Activated naive CD4-positive, alpha-beta T cell treated with anti-CD3 and anti-CD28 coated beads, Interleukin-2, amount 50 U/mL, for 72 hours (primary cell): ENCODE results near the gene CCR5. TPM values are rescaled to one million over a fixed set of nuclear protein-coding genes. Genes with fewer than 3 reads are reported as not detected.
A peak's percentile ranks its signal among the peaks of the same experiment; 100 is the strongest.
"Not testable (repeated sequence)": the region's sequence is repeated elsewhere in the genome, so short reads cannot be mapped to it uniquely, and the experiment has no call there.

Experiments
- ATAC-seq, 2 donors: fragments of 150-1000 bp; cut with Tn5 transposase; 2 replicates each; pipeline ENCODE4 v1.10.0; 2021; ENCODE audit warnings: mild to moderate bottlenecking in 2 of 2, moderate library complexity in 2 of 2
- DNase-seq, 2 donors: peaks; one replicate each; pipeline ENCODE4 v3.0.0; 2021 to 2022; ENCODE audit warnings: low spot score in 2 of 2
- H3K27ac Mint-ChIP-seq, 2 donors: one replicate each; pipeline ENCODE4 v1.8.0; 2022; ENCODE audit warnings: mild to moderate bottlenecking in 2 of 2, mixed read lengths in 2 of 2
- H3K36me3 Mint-ChIP-seq, 2 donors: one replicate each; pipeline ENCODE4 v1.8.0; 2022; ENCODE audit warnings: mixed read lengths in 2 of 2
- H3K9me3 Mint-ChIP-seq, 2 donors: one replicate each; pipeline ENCODE4 v1.8.0; 2022; ENCODE audit warnings: mixed read lengths in 2 of 2
- total RNA-seq, 2 donors: library from RNA; stranded (reverse); gene quantifications; one replicate each; pipeline ENCODE4 v1.2.3, GENCODE V29; 2022

The CCR5 gene
- total RNA-seq, 2 donors from 2014 or later: 0.25 TPM; not detected in 1

DNA sequence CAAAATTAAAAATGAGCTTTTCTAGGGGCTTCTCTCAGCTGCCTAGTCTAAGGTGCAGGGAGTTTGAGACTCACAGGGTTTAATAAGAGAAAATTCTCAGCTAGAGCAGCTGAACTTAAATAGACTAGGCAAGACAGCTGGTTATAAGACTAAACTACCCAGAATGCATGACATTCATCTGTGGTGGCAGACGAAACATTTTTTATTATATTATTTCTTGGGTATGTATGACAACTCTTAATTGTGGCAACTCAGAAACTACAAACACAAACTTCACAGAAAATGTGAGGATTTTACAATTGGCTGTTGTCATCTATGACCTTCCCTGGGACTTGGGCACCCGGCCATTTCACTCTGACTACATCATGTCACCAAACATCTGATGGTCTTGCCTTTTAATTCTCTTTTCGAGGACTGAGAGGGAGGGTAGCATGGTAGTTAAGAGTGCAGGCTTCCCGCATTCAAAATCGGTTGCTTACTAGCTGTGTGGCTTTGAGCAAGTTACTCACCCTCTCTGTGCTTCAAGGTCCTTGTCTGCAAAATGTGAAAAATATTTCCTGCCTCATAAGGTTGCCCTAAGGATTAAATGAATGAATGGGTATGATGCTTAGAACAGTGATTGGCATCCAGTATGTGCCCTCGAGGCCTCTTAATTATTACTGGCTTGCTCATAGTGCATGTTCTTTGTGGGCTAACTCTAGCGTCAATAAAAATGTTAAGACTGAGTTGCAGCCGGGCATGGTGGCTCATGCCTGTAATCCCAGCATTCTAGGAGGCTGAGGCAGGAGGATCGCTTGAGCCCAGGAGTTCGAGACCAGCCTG, 984 bp downstream of the CCR5 start:
- no peak for DNase-seq
- H3K36me3 Mint-ChIP-seq: no peaks in the 10 kb centered on the region
- no peak for ATAC-seq
- H3K9me3 Mint-ChIP-seq: no peaks in the 10 kb centered on the region
- no peak overlapping the region for H3K27ac Mint-ChIP-seq

DNA sequence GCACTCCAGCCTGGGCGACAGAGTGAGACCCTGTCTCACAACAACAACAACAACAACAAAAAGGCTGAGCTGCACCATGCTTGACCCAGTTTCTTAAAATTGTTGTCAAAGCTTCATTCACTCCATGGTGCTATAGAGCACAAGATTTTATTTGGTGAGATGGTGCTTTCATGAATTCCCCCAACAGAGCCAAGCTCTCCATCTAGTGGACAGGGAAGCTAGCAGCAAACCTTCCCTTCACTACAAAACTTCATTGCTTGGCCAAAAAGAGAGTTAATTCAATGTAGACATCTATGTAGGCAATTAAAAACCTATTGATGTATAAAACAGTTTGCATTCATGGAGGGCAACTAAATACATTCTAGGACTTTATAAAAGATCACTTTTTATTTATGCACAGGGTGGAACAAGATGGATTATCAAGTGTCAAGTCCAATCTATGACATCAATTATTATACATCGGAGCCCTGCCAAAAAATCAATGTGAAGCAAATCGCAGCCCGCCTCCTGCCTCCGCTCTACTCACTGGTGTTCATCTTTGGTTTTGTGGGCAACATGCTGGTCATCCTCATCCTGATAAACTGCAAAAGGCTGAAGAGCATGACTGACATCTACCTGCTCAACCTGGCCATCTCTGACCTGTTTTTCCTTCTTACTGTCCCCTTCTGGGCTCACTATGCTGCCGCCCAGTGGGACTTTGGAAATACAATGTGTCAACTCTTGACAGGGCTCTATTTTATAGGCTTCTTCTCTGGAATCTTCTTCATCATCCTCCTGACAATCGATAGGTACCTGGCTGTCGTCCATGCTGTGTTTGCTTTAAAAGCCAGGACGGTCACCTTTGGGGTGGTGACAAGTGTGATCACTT, 2.0 kb downstream of the CCR5 start:
- ATAC-seq: no peak
- Mint-ChIP-seq H3K36me3 (no peaks in the 10 kb centered on the region), H3K27ac (no peak overlapping the region)

DNA sequence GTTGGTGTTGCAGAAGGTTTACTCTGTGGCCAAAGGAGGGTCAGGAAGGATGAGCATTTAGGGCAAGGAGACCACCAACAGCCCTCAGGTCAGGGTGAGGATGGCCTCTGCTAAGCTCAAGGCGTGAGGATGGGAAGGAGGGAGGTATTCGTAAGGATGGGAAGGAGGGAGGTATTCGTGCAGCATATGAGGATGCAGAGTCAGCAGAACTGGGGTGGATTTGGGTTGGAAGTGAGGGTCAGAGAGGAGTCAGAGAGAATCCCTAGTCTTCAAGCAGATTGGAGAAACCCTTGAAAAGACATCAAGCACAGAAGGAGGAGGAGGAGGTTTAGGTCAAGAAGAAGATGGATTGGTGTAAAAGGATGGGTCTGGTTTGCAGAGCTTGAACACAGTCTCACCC, 4.0 kb downstream of the CCR5 start:
- Mint-ChIP-seq H3K36me3 (no peaks in the 10 kb centered on the region), H3K9me3 (no peaks in the 10 kb centered on the region), H3K27ac (no peak overlapping the region)
- ATAC-seq (no peak), DNase-seq (no peak)

More for the DNA sequence above, 2.0 kb downstream of the CCR5 start:
- no peaks in the 10 kb centered on the region for H3K9me3 Mint-ChIP-seq
- DNase-seq: no peak

DNA sequence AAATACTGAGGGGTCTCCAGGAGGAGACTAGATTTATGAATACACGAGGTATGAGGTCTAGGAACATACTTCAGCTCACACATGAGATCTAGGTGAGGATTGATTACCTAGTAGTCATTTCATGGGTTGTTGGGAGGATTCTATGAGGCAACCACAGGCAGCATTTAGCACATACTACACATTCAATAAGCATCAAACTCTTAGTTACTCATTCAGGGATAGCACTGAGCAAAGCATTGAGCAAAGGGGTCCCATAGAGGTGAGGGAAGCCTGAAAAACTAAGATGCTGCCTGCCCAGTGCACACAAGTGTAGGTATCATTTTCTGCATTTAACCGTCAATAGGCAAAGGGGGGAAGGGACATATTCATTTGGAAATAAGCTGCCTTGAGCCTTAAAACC, 4.5 kb downstream of the CCR5 start:
- no peaks in the 10 kb centered on the region for H3K36me3 Mint-ChIP-seq
- H3K9me3 Mint-ChIP-seq: no peaks in the 10 kb centered on the region
- no peak overlapping the region for H3K27ac Mint-ChIP-seq
- DNase-seq (no peak), ATAC-seq (peak; percentile 22 to 82)

DNA sequence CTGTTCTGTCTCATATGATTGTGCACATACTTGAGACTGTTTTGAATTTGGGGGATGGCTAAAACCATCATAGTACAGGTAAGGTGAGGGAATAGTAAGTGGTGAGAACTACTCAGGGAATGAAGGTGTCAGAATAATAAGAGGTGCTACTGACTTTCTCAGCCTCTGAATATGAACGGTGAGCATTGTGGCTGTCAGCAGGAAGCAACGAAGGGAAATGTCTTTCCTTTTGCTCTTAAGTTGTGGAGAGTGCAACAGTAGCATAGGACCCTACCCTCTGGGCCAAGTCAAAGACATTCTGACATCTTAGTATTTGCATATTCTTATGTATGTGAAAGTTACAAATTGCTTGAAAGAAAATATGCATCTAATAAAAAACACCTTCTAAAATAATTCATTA, 5.1 kb downstream of the CCR5 start:
- H3K36me3 Mint-ChIP-seq: no peaks in the 10 kb centered on the region
- DNase-seq (no peak), ATAC-seq (no peak)
- H3K9me3 Mint-ChIP-seq: no peaks in the 10 kb centered on the region
- no peak overlapping the region for H3K27ac Mint-ChIP-seq

DNA sequence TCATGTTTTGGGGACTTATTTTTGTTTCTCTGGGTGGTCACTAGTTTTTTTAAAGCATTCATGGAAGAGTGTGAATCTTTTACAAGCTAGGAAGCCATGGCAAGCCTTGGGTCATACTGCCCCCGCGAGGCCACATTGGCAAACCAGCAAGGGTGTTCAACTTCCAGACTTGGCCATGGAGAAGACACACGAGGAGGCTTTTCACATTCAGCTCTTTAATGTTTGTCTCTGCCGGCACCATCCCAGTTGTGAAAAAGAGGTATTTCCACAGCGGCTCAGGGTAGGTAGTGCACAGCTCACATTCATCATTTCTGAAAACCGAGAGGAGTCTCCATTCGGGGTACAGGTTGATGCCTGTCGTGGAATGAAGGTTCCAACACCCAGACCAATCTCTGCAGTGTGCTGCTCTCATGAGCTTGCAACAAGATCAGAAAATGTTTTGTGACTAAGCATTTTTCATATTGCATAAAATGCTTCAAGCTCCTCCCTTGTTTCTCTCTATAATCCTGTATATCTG, 7.7 kb downstream of the CCR5 start:
- H3K27ac Mint-ChIP-seq: peak overlapping the region in 1 of 2 donors; percentile 10
- H3K9me3 Mint-ChIP-seq: no peaks in the 10 kb centered on the region
- DNase-seq: peak in 1 of 2 donors; percentile 74
- ATAC-seq: peak; percentile 39 to 58
- H3K36me3 Mint-ChIP-seq: no peaks in the 10 kb centered on the region

DNA sequence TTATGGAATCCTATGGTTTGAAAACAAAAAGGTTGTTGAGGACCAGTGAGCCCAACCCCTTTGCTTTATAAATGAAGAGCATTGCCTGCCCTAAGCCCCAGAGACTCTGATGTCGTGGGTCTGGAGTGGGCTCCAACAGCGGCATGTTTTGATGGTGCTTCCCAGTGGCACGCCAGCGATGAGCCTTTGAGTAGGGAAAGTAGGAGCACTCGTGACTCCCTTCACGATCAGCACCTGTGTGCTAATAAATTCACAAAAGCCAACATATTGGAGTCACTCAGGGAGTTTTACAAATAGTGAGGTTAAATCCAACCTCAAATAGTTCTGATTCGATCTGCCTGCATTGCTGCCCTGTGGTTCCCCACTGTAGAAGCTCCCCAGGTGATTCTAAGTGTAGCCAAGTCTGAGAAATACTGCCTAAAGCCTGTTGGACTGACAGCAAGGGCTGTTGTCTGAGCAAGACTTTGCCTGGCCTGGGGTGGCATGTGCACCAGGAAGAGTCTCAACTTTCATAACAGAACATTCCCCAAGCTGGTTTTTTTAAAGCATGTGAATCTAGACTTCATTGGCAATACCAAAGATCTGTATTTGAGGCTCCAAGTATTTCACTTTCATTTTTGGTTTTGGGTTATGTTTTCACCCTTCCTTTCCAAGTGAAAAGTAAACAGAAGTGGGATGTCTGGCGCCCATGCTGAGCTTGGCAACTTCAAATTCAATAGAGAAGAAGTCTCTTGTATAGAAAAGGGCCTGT, 9.9 kb downstream of the CCR5 start:
- no peaks in the 10 kb centered on the region for H3K36me3 Mint-ChIP-seq
- DNase-seq: no peak
- no peak overlapping the region for H3K27ac Mint-ChIP-seq
- no peak for ATAC-seq
- H3K9me3 Mint-ChIP-seq: no peaks in the 10 kb centered on the region

DNA sequence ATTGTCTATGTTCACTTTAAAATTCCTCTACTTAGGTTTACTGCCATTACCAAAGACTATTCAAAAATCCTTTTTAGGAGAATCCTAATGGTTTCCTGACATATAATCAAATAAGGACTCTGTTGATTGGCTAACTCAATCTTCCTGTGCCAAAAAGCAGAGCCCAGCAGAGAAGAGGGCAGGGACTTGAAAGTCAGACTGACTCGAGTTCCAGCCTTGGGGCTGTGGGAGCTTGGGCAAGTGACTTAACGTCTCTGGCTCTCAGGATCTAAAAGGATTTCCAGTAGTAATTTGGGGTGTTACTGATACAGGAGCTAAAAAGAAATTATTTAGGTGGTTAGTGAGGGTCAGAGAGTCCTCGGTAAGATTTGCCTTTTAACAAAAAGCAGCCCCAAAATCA, 10.9 kb downstream of the CCR5 start:
- H3K9me3 Mint-ChIP-seq: no peaks in the 10 kb centered on the region

DNA sequence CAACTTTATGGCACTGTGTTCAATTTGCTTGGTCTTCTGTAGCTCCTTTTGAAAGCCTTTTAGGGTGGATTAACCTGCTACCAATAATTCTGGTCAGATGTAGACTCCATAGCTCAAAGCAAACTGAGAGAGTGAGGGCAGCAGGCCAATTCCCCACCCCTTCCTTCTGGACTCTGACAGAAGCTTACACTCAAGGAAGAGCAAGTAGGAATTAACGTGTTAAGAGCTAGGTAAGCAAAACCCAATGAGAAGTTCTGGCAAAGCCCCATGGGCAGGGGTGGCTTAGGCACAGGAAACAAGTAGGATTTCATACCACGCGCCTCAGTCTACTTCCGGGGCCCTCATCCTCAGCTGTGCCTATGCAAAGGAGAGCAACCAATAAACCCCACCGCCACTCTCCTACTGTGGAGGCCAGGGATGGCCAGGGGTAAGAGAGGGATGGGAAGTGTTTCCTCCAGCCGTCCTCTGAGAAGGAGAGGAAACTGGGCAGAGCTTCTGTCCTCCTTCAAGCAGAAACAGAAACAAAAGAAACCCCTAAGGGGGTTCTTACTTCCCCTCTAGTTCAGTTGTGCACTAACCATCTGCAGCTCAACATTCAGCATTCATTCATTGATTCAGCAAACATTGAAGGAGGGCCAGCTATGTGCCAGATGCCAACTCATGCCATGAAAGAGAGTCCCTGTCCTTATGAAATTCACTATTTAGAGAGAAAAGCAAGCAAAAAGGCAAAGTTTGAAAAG, 12.6 kb downstream of the CCR5 start:
- DNase-seq: no peak
- Mint-ChIP-seq H3K36me3 (no peaks in the 10 kb centered on the region), H3K9me3 (no peaks in the 10 kb centered on the region), H3K27ac (no peak overlapping the region)
- no peak for ATAC-seq

More for the DNA sequence above, 10.9 kb downstream of the CCR5 start:
- no peak for ATAC-seq
- Mint-ChIP-seq H3K27ac (no peak overlapping the region), H3K36me3 (no peaks in the 10 kb centered on the region)
- no peak for DNase-seq

DNA sequence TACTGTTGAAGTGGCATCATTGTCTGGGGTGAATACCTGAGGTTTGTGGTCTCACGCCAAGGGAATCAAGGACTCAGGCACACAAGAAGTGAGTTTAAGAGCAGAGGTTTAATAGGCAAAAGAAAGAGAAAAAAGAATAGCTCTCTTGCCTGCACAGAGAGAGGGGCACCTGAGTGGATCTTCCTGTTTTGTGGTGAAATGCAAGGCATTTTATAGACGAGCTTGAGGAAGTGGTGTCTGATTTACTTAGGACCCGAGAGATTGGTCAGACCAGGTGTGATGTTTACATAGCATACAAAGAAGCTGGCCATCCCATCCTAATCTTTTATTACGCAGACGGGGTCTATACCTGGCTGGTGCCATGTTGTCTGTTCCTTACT, 13.2 kb downstream of the CCR5 start:
- H3K9me3 Mint-ChIP-seq: no peaks in the 10 kb centered on the region
- no peak overlapping the region for H3K27ac Mint-ChIP-seq
- DNase-seq (no peak), ATAC-seq (no peak)
- H3K36me3 Mint-ChIP-seq: no peaks in the 10 kb centered on the region

DNA sequence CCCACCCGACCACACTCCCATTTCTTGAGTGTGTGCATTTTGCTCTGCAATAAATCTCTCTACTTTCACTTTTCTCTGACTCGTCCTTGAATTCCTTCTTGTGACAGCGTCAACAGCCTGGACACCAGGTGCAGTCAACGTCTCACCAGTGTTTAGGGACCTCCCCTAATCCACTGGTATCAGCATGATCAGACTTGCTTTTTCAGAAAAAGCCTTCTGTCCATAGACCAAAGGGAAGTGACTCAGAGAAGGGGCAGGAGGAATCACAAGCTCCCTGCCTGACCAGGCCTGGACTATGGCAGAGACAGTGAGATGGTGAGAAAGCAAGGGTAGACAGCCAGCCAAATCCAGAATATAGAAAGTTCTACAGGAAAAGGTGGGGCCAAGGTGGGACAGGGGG, 15.5 kb downstream of the CCR5 start:
- Mint-ChIP-seq H3K36me3 (no peaks in the 10 kb centered on the region), H3K27ac (no peak overlapping the region), H3K9me3 (no peaks in the 10 kb centered on the region)
- peak; percentile 24 to 90 for ATAC-seq
- no peak for DNase-seq

DNA sequence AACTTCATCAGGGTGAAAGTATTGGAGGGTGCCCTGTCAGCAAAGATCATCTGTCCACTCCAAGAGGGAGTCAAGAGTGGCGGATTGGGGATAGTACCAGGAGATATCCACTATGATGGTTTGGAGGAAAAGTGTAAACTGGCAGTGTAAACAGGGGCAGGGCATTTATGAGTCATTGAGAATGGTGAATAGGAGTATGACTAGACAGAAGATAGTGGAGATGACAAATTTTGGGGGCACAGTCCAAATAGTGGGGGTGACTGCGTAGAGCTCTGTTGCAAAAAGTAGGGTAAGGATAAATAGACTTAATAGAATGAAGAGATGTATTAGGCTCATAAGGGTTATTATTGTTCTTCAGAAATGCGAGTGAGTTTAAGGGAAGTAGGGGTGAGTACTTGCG, 18.1 kb downstream of the CCR5 start:
- DNase-seq, H3K36me3 Mint-ChIP-seq, H3K9me3 Mint-ChIP-seq, H3K27ac Mint-ChIP-seq, ATAC-seq: not testable (repeated sequence)

DNA sequence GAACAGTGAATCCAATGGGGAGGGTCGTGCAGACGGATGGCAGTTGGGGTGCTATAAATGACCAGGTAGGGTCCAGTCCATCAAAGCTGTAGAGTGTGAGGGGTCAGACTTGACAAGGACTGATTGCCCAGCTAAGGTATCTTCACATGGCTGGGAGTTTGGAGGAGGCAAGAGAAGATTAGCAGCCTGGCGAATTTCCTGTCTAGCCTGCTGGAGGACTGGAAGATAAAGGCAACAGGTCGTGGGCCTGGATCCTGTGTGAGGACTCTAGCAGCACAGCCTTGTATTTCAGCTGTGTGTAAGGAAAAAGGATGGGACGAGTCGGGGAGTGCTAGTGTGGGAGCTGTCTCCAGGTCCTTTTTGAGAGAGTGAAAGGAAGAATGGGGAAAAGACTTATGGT, 18.6 kb downstream of the CCR5 start:
- Mint-ChIP-seq H3K36me3 (no peaks in the 10 kb centered on the region), H3K27ac (no peak overlapping the region), H3K9me3 (no peaks in the 10 kb centered on the region)
- ATAC-seq (no peak), DNase-seq (no peak)

DNA sequence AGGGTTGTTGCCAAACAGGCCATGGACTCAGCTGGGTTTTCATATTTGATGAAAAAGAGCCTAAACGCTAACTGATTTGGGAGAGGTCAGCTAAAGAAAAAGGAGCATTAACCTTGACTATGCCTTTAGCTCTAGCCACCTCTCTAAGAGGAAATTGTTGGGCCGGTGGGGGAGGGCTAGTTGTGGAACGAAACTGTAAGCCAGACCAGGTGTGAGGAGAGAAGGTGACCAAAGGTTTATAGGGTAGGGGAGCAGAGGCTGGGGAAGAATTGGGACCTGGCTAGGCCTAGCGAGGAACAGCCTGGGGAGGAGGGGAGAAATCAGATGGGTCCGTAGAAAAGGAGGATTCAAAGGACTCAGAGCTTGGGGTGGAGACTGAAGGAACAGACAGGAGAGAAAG, 20.8 kb downstream of the CCR5 start:
- ATAC-seq, DNase-seq, H3K9me3 Mint-ChIP-seq, H3K36me3 Mint-ChIP-seq, H3K27ac Mint-ChIP-seq: not testable (repeated sequence)

DNA sequence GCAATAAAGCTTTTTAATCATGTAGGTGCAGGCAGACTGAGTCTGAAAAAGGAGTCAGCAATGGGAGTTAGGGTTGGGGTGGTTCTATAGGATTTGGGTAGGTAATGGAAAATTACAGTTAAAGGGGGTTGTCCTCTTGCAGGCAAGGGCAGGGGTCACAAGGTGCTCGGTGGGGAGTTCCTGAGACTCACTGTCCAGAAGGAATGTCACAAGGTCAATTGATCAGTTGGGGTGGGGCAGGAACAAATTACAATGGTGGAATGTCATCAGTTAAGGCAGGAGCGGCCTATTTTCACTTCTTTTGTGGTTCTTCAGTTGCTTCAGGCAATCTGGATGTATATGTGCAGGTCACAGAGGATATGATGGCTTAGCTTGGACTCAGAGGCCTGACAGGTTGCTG, 22.3 kb downstream of the CCR5 start:
- no peaks in the 10 kb centered on the region for H3K36me3 Mint-ChIP-seq
- no peak overlapping the region for H3K27ac Mint-ChIP-seq
- no peaks in the 10 kb centered on the region for H3K9me3 Mint-ChIP-seq
- DNase-seq (no peak), ATAC-seq (no peak)
